NK-92 treated with Interleukin-12 subunit alpha and Interleukin-12 subunit beta, amount 100 ng/mL, for 24 hours (cell line): ENCODE measurements around the gene CTCF.

Experiments used
- DNase-seq: peaks from one replicate; lab custom pipeline; 2025; lab: John Stamatoyannopoulos, UW

The CTCF gene

GRCh38 chr16:67685388-67686112 lies 123.2 kb downstream of the CTCF start:
- no peak for DNase-seq
